GM18507 (cell line): Measurements from ENCODE around the gene ADCY2.

Experiments
- DNase-seq: peaks from one replicate; pipeline ENCODE4 v3.0.0; 2011; ENCODE audit warnings: low read depth; ENCODE audit not compliant: insufficient read length; ENCODE audit errors: extremely low spot score
- FAIRE-seq: peaks from 2 replicates; lab custom pipeline; 2011; peaks lifted over from hg19 to GRCh38; lab: Jason Lieb, UNC

The ADCY2 gene

GRCh38 chr5:7395947-7396712, at the start of gene ADCY2:
TSS of gene ADCY2 (plus strand) at chr5:7396138. CDS start at chr5:7396297, 159 bp downstream.
- FAIRE-seq (no peak), DNase-seq (no peak)

- DNase-seq (no peak), FAIRE-seq (no peak)
Measured at GRCh38 chr5:7347377-7347776, 48.6 kb upstream of the ADCY2 start.

GRCh38 chr5:7348168-7348854, 47.6 kb upstream of the ADCY2 start:
- FAIRE-seq, result no peak
- DNase-seq, result no peak

GRCh38 chr5:7361593-7361992, 34.3 kb upstream of the ADCY2 start:
- DNase-seq (no peak), FAIRE-seq (no peak)

GRCh38 chr5:7363067-7363677, 32.8 kb upstream of the ADCY2 start:
- DNase-seq, result no peak
- no peak for FAIRE-seq

- FAIRE-seq (no peak), DNase-seq (no peak)
Measured at GRCh38 chr5:7364226-7364875, 31.6 kb upstream of the ADCY2 start.

- no peak for FAIRE-seq
Measured at GRCh38 chr5:7367780-7368179, 28.2 kb upstream of the ADCY2 start.

GRCh38 chr5:7372399-7372798, 23.5 kb upstream of the ADCY2 start:
- DNase-seq (no peak), FAIRE-seq (no peak)

More at GRCh38 chr5:7367780-7368179, 28.2 kb upstream of the ADCY2 start:
- no peak for DNase-seq

GRCh38 chr5:7374186-7374585, 21.8 kb upstream of the ADCY2 start:
- DNase-seq, result no peak
- no peak for FAIRE-seq

GRCh38 chr5:7375457-7375856, 20.5 kb upstream of the ADCY2 start:
- FAIRE-seq, result no peak

GRCh38 chr5:7376871-7377270, 19.1 kb upstream of the ADCY2 start:
- DNase-seq (no peak), FAIRE-seq (no peak)

More at GRCh38 chr5:7375457-7375856, 20.5 kb upstream of the ADCY2 start:
- no peak for DNase-seq

GRCh38 chr5:7377761-7378160, 18.2 kb upstream of the ADCY2 start:
- FAIRE-seq, result no peak
- no peak for DNase-seq

GRCh38 chr5:7382588-7382987, 13.3 kb upstream of the ADCY2 start:
- no peak for FAIRE-seq
- no peak for DNase-seq

- no peak for DNase-seq
- FAIRE-seq, result no peak
Measured at GRCh38 chr5:7385681-7386080, 10.3 kb upstream of the ADCY2 start.

- DNase-seq (no peak), FAIRE-seq (no peak)
Measured at GRCh38 chr5:7388553-7388952, 7.4 kb upstream of the ADCY2 start.

GRCh38 chr5:7391215-7391614, 4.7 kb upstream of the ADCY2 start:
- FAIRE-seq (no peak), DNase-seq (no peak)

GRCh38 chr5:7391814-7392692, 3.9 kb upstream of the ADCY2 start:
- DNase-seq (no peak), FAIRE-seq (no peak)

GRCh38 chr5:7392693-7393024, 3.3 kb upstream of the ADCY2 start:
- no peak for FAIRE-seq
- no peak for DNase-seq
